SK-N-MC (cell line): Measurements from ENCODE around the gene GLA.

Experiments used
- EZH2 ChIP-seq: fragments of 200-600 bp; sonication (generic); IDR thresholded peaks from one replicate; pipeline ENCODE4 v1.6.1; 2017; ENCODE audit warnings: antibody characterized with exemption
- POLR2AphosphoS5 ChIP-seq: IDR thresholded peaks from 2 replicates; pipeline ENCODE4 v1.6.1; 2012; ENCODE audit warnings: mild to moderate bottlenecking, low read depth, low read length, borderline replicate concordance

GRCh38 chrX:101430457-101431078 lies 22.8 kb upstream of the GLA start:
- no peak for TF ChIP-seq EZH2
- TF ChIP-seq POLR2AphosphoS5 = no peak
